ENCODE measurements around the gene UBE2O.
A peak's percentile ranks its signal among the peaks of the same experiment; 100 is the strongest.

UBE2O gene

GRCh38 chr17:76394166-76394565, 58.8 kb downstream of the UBE2O start:
- no peaks in the 10 kb centered on the region for H3K9me3 Mint-ChIP-seq
- H3K36me3 Mint-ChIP-seq (ENCODE audit: low read depth), result peaks cover 20% of the 10 kb centered on the region
- no peak overlapping the region for H3K27ac Mint-ChIP-seq
- H3K27me3 Mint-ChIP-seq (ENCODE audit: low read depth), result no peaks in the 10 kb centered on the region
- no peaks in the 10 kb centered on the region for H3K4me1 Mint-ChIP-seq (ENCODE audit: low read depth)
- no peak overlapping the region for H3K4me3 Mint-ChIP-seq

- Mint-ChIP-seq H3K27me3 (ENCODE audit: low read depth) (no peaks in the 10 kb centered on the region), H3K27ac (no peak overlapping the region), H3K9me3 (no peaks in the 10 kb centered on the region), H3K4me1 (ENCODE audit: low read depth) (peaks cover 1% of the 10 kb centered on the region), H3K4me3 (no peak overlapping the region), H3K36me3 (ENCODE audit: low read depth) (peaks cover 13% of the 10 kb centered on the region)
Measured at GRCh38 chr17:76391200-76391715, 61.7 kb downstream of the UBE2O start.

- H3K4me1 Mint-ChIP-seq (ENCODE audit: low read depth), result peaks cover 5% of the 10 kb centered on the region
- no peak overlapping the region for H3K4me3 Mint-ChIP-seq
- H3K27me3 Mint-ChIP-seq (ENCODE audit: low read depth), result no peaks in the 10 kb centered on the region
- H3K9me3 Mint-ChIP-seq, result no peaks in the 10 kb centered on the region
- H3K36me3 Mint-ChIP-seq (ENCODE audit: low read depth), result peaks cover 13% of the 10 kb centered on the region
- no peak overlapping the region for H3K27ac Mint-ChIP-seq
Measured at GRCh38 chr17:76390003-76390421, 62.9 kb downstream of the UBE2O start.

GRCh38 chr17:76388966-76389888, 63.7 kb downstream of the UBE2O start:
- Mint-ChIP-seq H3K9me3 (no peaks in the 10 kb centered on the region), H3K27me3 (ENCODE audit: low read depth) (no peaks in the 10 kb centered on the region), H3K4me3 (no peak overlapping the region), H3K4me1 (ENCODE audit: low read depth) (peaks cover 5% of the 10 kb centered on the region), H3K36me3 (ENCODE audit: low read depth) (peaks cover 13% of the 10 kb centered on the region), H3K27ac (no peak overlapping the region)

- peaks cover 7% of the 10 kb centered on the region for H3K36me3 Mint-ChIP-seq (ENCODE audit: low read depth)
- peaks cover 9% of the 10 kb centered on the region for H3K4me1 Mint-ChIP-seq (ENCODE audit: low read depth)
- no peaks in the 10 kb centered on the region for H3K27me3 Mint-ChIP-seq (ENCODE audit: low read depth)
- no peaks in the 10 kb centered on the region for H3K9me3 Mint-ChIP-seq
- no peak overlapping the region for H3K4me3 Mint-ChIP-seq
- H3K27ac Mint-ChIP-seq, result no peak overlapping the region
Measured at GRCh38 chr17:76386966-76387765, 65.8 kb downstream of the UBE2O start.

GRCh38 chr17:76385892-76386786, 66.8 kb downstream of the UBE2O start:
- H3K4me1 Mint-ChIP-seq (ENCODE audit: low read depth), result peaks cover 9% of the 10 kb centered on the region
- H3K27me3 Mint-ChIP-seq (ENCODE audit: low read depth), result peaks cover 4% of the 10 kb centered on the region
- no peak overlapping the region for H3K27ac Mint-ChIP-seq
- H3K4me3 Mint-ChIP-seq, result peak overlapping the region; percentile 50
- H3K9me3 Mint-ChIP-seq, result no peaks in the 10 kb centered on the region
- peaks cover 4% of the 10 kb centered on the region for H3K36me3 Mint-ChIP-seq (ENCODE audit: low read depth)

GRCh38 chr17:76384987-76385891, 67.7 kb downstream of the UBE2O start:
- no peak overlapping the region for H3K27ac Mint-ChIP-seq
- H3K27me3 Mint-ChIP-seq (ENCODE audit: low read depth), result peaks cover 4% of the 10 kb centered on the region
- peaks cover 9% of the 10 kb centered on the region for H3K4me1 Mint-ChIP-seq (ENCODE audit: low read depth)
- peak overlapping the region; percentile 53 for H3K4me3 Mint-ChIP-seq
- H3K36me3 Mint-ChIP-seq (ENCODE audit: low read depth), result peaks cover 3% of the 10 kb centered on the region
- H3K9me3 Mint-ChIP-seq, result no peaks in the 10 kb centered on the region

GRCh38 chr17:76384222-76384986, 68.5 kb downstream of the UBE2O start, which contains the start of gene SPHK1:
SPHK1 (plus strand) TSS chr17:76384609; CDS start chr17:76385645, 1,036 bp downstream.
- Mint-ChIP-seq H3K36me3 (ENCODE audit: low read depth) (no peaks in the 10 kb centered on the region), H3K27ac (peak within 1 kb of the TSS; percentile 87), H3K27me3 (ENCODE audit: low read depth) (peaks cover 7% of the 10 kb centered on the region), H3K9me3 (no peaks in the 10 kb centered on the region), H3K4me3 (peak within 1 kb of the TSS; percentile 90), H3K4me1 (ENCODE audit: low read depth) (peaks cover 9% of the 10 kb centered on the region)

- Mint-ChIP-seq H3K36me3 (ENCODE audit: low read depth) (no peaks in the 10 kb centered on the region), H3K9me3 (no peaks in the 10 kb centered on the region), H3K27me3 (ENCODE audit: low read depth) (peaks cover 7% of the 10 kb centered on the region), H3K4me3 (peak overlapping the region; percentile 90), H3K27ac (peak overlapping the region; percentile 87), H3K4me1 (ENCODE audit: low read depth) (peaks cover 11% of the 10 kb centered on the region)
Measured at GRCh38 chr17:76383546-76384221, 69.3 kb downstream of the UBE2O start.

GRCh38 chr17:76382803-76383545, 70.0 kb downstream of the UBE2O start:
- peaks cover 14% of the 10 kb centered on the region for H3K4me1 Mint-ChIP-seq (ENCODE audit: low read depth)
- H3K4me3 Mint-ChIP-seq, result peak overlapping the region; percentile 90
- peaks cover 2% of the 10 kb centered on the region for H3K36me3 Mint-ChIP-seq (ENCODE audit: low read depth)
- H3K27me3 Mint-ChIP-seq (ENCODE audit: low read depth), result peaks cover 7% of the 10 kb centered on the region
- H3K27ac Mint-ChIP-seq, result peak overlapping the region; percentile 52
- no peaks in the 10 kb centered on the region for H3K9me3 Mint-ChIP-seq

GRCh38 chr17:76382351-76382802, 70.6 kb downstream of the UBE2O start:
- Mint-ChIP-seq H3K9me3 (no peaks in the 10 kb centered on the region), H3K4me1 (ENCODE audit: low read depth) (peaks cover 14% of the 10 kb centered on the region), H3K27me3 (ENCODE audit: low read depth) (peaks cover 9% of the 10 kb centered on the region), H3K36me3 (ENCODE audit: low read depth) (peaks cover 2% of the 10 kb centered on the region), H3K27ac (peak overlapping the region; percentile 52), H3K4me3 (peak overlapping the region; percentile 86)

All from T-helper 1 cell treated with Interleukin-12 subunit alpha and Interleukin-12 subunit beta and Interleukin-4 antibody, amounts not matched to agents 30 μg/mL and 1 μg/mL, for 36 hours (primary cell).